Gastrocnemius medialis (tissue), 4 donors: ENCODE data around the gene ADD1.

Experiments
- POLR2A ChIP-seq, 2 donors: fragments of 450-650 bp; IDR thresholded peaks; one replicate each; pipeline ENCODE4 v1.6.1; 2017; ENCODE audit warnings: antibody characterized with exemption in 2 of 2, mild to moderate bottlenecking in 2 of 2, moderate library complexity in 2 of 2
- TF ChIP-seq, protein P1 (sequence below), 5 experiments: fragments of 450-650 bp in 3 of 5; fragments of 200-600 bp in 2 of 5; sonication (generic) in 2 of 5; IDR thresholded peaks in 4 of 5; conservative IDR thresholded peaks in 1 of 5; 1 replicate in 4 of 5; 2 replicates in 1 of 5; pipeline ENCODE4 v1.5.1; 2016 to 2019; ENCODE audit warnings: antibody characterized with exemption in 5 of 5, mild to moderate bottlenecking in 3 of 5, moderate library complexity in 3 of 5

DNA sequence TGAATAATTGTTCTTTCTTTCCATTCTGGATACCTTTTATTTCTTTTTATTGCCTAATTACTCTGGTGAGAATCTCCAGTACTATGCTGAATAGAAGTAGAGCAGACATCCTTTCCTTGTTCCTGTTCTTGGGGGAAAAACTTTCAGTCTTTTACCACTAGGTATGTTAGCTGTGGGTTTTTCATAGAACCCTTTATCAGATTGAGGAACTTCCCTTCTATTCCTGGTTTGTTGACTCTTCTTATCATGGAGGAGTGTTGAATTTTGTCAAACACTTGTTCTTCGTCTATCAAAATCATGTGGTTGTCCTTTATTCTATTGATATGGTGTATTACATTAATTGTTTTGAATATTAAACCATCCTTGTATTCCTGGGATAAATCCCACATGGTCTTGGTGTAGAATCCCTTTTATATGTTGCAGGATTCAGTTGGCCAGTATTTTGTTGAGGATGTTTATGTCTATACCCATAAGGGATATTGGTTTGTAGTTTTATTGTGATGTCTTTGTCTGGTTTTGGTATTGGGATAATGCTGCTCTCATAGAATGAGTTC lies 27.2 kb upstream of the ADD1 start:
- TF ChIP-seq, protein P1, sequence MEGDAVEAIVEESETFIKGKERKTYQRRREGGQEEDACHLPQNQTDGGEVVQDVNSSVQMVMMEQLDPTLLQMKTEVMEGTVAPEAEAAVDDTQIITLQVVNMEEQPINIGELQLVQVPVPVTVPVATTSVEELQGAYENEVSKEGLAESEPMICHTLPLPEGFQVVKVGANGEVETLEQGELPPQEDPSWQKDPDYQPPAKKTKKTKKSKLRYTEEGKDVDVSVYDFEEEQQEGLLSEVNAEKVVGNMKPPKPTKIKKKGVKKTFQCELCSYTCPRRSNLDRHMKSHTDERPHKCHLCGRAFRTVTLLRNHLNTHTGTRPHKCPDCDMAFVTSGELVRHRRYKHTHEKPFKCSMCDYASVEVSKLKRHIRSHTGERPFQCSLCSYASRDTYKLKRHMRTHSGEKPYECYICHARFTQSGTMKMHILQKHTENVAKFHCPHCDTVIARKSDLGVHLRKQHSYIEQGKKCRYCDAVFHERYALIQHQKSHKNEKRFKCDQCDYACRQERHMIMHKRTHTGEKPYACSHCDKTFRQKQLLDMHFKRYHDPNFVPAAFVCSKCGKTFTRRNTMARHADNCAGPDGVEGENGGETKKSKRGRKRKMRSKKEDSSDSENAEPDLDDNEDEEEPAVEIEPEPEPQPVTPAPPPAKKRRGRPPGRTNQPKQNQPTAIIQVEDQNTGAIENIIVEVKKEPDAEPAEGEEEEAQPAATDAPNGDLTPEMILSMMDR (IDR thresholded peaks at IDR 0.05 in 4 of 5, conservative IDR thresholded peaks at IDR 0.05 in 1 of 5) = no peak
- no peak for TF ChIP-seq POLR2A (IDR thresholded peaks at IDR 0.05)
